Mucosa of descending colon (tissue), 3 donors: ENCODE results near the gene SLC30A9. TPM values are rescaled to one million over a fixed set of nuclear protein-coding genes. Genes with fewer than 3 reads are reported as not detected.

Experiments used
- ATAC-seq: fragments of 200-7000 bp; cut with Tn5 transposase; one replicate; pipeline ENCODE4 v1.9.1; 2020; ENCODE audit warnings: mild to moderate bottlenecking, moderate library complexity
- DNase-seq, 3 donors: peaks; one replicate each; pipeline ENCODE4 v3.0.0-alpha.2; 2020
- H3K36me3 ChIP-seq: fragments of 200-600 bp; one replicate; pipeline ENCODE4 v1.8.0; 2021; ENCODE audit warnings: low read depth, mild to moderate bottlenecking
- H3K4me1 ChIP-seq: fragments of 200-600 bp; one replicate; pipeline ENCODE4 v1.8.0; 2021; ENCODE audit warnings: low read depth, mild to moderate bottlenecking
- H3K4me3 ChIP-seq: fragments of 200-600 bp; one replicate; pipeline ENCODE4 v1.8.0; 2021; ENCODE audit warnings: mild to moderate bottlenecking
- H3K9me3 ChIP-seq: fragments of 200-600 bp; one replicate; pipeline ENCODE4 v1.8.0; 2021; ENCODE audit warnings: mild to moderate bottlenecking
- intact Hi-C, 2 donors: fragments of 100-400 bp; cut with DNase I in 1 of 2; cut with micrococcal nuclease in 1 of 2; formaldehyde crosslinking; loops; one replicate each; pipeline versions ENCODE4 v1.11.0 to v1.11.1; 2022; cut with DNase I, micrococcal nuclease
- total RNA-seq, 3 donors: library from RNA; stranded (reverse); fragmentation: NEBNext Ultra II Directional in 2 of 3; extraction: Animal tissue kit (Norgen Biotek cat#: 25700) in 2 of 3; gene quantifications; one replicate each; pipeline versions ENCODE4 v1.2.1 to v1.2.4, GENCODE V29; 2021 to 2023
- TF ChIP-seq, protein P1 (sequence below): fragments of 200-600 bp; IDR thresholded peaks from one replicate; pipeline ENCODE4 v1.8.0; 2022; ENCODE audit warnings: antibody characterized with exemption, mild to moderate bottlenecking
- donor health status: DM: no; HTN: no; CAD: no; lungs with moderate emphysema.
- donor health status: DM: no; HTN: no; CAD: no.
- donor health status: DM: no; HTN: yes; CAD: no.

SLC30A9 gene
- total RNA-seq, 3 donors from 2014 or later, result 44.6 to 63.2 (median 57.8) TPM

DNA sequence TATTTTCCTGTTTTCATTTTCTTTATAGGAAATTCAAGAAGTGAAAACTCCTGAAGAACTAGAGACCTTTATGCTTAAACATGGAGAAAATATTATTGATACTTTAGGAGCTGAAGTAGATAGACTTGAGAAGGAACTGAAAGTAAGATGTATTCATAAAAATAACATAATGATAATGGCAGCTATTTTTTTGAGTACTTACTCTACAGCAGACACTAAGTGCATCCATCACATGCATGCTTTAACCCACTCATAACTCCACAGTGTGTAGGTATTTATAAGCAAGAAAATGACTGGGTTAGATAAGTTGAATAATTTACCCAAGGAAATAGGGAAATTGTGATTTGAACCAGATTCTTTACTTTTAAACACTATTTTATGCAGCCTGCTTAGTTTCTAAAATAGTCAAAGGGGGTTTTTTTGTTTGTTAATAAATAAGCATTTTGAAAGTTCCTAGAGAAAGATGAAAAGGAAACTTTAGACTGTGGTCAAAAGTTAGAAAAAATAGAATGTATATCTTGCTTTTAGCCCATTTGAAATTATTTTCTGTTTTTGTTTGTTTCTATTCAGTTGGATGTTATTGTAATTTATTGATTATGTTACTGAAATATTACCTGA lies 88.0 kb downstream of the SLC30A9 start:
- Histone ChIP-seq H3K36me3 (no peaks in the 10 kb centered on the region), H3K9me3 (no peaks in the 10 kb centered on the region), H3K4me3 (no peak overlapping the region), H3K4me1 (no peaks in the 10 kb centered on the region)
- intact Hi-C loops, result no loop called here
- DNase-seq (no peak), ATAC-seq (no peak)
- TF ChIP-seq, protein P1, sequence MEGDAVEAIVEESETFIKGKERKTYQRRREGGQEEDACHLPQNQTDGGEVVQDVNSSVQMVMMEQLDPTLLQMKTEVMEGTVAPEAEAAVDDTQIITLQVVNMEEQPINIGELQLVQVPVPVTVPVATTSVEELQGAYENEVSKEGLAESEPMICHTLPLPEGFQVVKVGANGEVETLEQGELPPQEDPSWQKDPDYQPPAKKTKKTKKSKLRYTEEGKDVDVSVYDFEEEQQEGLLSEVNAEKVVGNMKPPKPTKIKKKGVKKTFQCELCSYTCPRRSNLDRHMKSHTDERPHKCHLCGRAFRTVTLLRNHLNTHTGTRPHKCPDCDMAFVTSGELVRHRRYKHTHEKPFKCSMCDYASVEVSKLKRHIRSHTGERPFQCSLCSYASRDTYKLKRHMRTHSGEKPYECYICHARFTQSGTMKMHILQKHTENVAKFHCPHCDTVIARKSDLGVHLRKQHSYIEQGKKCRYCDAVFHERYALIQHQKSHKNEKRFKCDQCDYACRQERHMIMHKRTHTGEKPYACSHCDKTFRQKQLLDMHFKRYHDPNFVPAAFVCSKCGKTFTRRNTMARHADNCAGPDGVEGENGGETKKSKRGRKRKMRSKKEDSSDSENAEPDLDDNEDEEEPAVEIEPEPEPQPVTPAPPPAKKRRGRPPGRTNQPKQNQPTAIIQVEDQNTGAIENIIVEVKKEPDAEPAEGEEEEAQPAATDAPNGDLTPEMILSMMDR, result no peak

GRCh38 chr4:42080306-42080705 lies 90.0 kb downstream of the SLC30A9 start:
- H3K9me3 ChIP-seq, result no peaks in the 10 kb centered on the region
- H3K4me3 ChIP-seq, result no peak overlapping the region
- ATAC-seq, result no peak
- no peaks in the 10 kb centered on the region for H3K36me3 ChIP-seq
- H3K4me1 ChIP-seq, result no peaks in the 10 kb centered on the region
- intact Hi-C loops, result no loop called here
- DNase-seq, result no peak
- TF ChIP-seq, protein P1, result no peak

GRCh38 chr4:42083816-42084215 lies 93.5 kb downstream of the SLC30A9 start:
- Histone ChIP-seq H3K36me3 (no peaks in the 10 kb centered on the region), H3K4me1 (no peaks in the 10 kb centered on the region), H3K9me3 (no peaks in the 10 kb centered on the region), H3K4me3 (no peak overlapping the region)
- intact Hi-C loops, result no loop called here
- no peak for DNase-seq
- TF ChIP-seq, protein P1, result no peak
- no peak for ATAC-seq

DNA sequence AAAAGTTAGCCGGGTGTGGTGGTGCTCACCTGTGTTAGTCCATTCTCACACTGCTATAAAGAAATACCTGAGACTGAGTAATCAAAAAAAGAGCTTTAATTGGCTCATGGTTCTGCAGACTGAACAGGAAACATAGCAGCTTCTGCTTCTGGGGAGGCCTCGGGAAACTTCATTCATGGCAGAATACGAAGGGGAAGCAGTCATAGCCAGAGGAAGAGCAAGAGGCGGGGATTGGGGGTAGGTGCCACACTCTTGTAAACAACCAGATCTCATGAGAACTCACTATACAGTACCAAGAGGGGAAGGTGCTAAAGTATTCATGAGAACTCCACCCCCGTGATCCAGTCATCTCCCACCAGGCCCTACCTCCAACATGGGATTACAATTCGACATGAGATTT lies 98.1 kb downstream of the SLC30A9 start:
- intact Hi-C loops, result no loop called here
- no peaks in the 10 kb centered on the region for H3K9me3 ChIP-seq
- H3K36me3 ChIP-seq, result no peaks in the 10 kb centered on the region
- TF ChIP-seq, protein P1, result no peak
- H3K4me3 ChIP-seq, result no peak overlapping the region
- ATAC-seq (no peak), DNase-seq (no peak)
- H3K4me1 ChIP-seq, result no peaks in the 10 kb centered on the region

- intact Hi-C loops, result no loop called here
- DNase-seq (no peak), ATAC-seq (no peak)
- Histone ChIP-seq H3K4me1 (no peaks in the 10 kb centered on the region), H3K4me3 (no peak overlapping the region), H3K36me3 (no peaks in the 10 kb centered on the region), H3K9me3 (no peaks in the 10 kb centered on the region)
- TF ChIP-seq, protein P1, result no peak
Observed at GRCh38 chr4:42101446-42101975, 111.2 kb downstream of the SLC30A9 start.
